HG03097 (cell line): ENCODE data around the gene HAPLN1.

Experiments
- ATAC-seq: cut with Tn5 transposase; IDR thresholded peaks from one replicate; pipeline ENCODE4 v1.9.1; 2021; ENCODE audit not compliant: unreplicated experiment, low FRiP score

Gene HAPLN1

DNA sequence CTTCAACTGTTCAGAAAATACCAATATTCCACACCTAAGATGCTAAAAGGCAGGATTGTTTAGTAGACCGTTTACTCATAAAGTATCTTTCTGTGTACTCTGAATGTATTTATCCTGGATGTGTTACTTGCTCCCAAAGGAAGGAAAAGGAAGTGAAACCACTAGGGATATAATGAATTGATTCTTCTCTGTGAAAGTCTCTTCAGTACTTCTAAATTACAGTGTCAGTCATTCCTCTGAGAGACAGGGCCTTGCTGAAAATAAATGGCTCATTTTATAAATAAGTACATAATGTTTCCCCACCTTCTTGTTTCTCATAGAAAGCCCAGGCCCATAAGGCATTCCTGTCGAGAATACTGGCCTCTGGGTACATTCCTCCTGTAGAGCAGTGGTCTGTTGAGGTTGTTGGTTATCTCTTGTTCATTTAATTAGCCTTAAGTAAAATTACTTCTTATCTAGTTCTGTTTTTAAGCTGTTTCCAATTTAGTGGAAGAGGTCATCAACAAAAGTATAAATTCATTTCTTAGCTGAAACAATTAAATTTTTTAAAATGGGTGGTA, 1.6 kb downstream of the HAPLN1 start:
- ATAC-seq: no peak

DNA sequence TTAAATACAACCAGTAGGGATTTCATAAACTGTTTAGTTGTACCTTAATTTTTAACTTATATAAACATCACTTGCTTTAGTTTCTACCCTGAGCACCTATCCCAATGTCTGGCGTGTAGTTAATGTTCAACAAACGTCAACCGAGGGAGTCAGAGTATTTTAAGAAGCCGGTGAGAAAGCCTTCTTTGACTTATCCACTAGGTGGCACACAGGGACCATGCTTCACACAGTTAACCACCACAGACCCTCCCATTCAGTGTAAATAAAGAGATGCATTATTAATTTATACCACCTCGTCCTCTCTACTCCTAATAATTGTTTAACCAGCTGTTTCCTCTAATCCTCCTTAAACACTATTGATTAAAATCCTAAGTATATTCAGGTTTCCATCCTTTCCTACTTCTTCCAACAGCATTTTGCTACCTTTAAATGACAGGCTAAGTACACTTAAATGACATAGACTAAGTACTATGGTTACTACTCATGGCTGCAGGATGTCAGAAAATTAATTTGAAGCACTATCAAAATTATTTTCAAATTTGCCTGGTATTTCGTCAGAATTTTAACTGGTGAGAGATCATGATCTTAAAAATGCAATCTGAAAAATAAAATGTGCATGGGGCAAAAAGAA, 2.3 kb downstream of the HAPLN1 start:
- peak; percentile 82 for ATAC-seq

DNA sequence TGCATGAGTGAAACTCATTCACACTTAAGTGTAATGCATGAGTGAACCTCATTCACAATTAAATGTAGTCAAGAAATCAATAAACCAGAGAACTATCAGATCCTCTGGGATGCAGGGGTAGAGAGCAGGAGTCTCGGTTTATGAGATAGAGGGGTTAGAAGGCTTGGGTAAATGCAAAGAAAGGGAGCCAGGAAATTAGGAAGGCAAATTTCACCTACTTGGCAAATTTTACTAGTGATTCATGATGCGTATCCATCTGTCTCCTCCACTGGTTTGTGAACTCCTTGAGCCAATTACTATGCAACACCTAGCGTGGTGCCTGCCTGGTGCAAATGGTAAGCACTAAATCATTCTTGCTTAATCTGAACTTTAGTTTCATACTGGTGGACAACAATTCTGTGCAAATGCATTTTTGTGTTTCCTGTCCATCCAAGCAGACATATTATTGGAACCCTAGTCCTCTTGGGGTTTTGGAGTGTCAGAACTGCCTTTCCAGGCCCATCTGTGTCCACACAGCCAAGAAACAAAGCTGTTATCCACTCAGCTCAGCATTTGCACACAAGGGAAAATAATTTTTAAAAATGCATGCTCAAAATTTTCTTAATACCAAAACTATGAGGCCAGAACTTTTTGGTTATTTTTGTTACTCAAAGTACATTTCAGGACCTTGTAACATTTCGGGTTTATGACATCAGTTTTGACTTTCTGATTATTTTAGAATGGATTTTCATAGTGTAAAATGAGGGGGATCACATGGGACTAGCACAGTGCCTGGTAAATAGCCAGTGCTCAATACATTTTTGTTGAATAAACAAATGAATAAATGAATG, 5.2 kb downstream of the HAPLN1 start:
- ATAC-seq: no peak

DNA sequence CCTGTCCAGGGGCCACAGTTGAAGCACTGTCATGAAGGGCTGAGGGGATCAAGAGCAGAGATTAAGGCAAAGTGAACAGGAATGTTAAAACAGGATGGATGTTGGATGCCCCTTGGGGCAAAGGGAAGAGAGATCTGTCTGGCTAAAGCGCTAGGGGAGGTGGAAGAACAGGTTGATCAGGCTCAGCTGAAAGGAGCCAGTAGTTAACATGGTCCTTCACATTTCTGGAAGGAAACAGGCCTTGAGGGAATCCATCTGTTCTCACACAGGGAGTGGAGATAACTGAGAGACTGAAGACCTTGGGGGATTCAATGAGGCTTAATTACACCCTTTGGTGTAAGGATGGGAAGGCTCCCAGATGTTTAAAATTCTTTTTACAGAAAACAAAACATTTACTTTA, 5.8 kb downstream of the HAPLN1 start:
- ATAC-seq: no peak

DNA sequence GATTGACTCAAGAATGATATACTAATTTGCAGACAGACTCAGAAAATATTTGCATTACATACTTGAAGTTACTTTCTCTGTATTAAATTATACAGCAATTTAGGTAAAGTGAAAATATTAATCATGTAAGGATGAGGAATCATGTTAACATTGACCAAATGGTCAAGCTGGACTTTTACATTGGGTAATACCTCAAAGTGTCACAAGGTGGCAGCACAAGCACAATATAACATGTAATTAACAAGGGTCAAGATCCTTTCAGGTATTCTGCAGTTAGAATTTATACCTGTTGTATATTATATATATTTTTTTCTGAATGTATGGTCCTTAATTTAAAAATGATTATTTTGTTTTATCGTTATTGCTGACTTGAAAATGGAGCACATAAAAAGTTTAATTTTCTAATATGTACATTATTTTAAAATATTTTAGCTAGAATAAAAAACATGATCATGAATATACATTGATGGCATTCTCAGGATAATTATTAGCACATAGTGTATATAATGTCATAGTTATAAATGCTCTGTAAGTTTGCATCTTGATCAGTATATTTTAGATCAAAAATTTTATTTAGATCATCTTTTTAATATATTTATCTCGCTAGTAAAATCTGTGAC, 8.6 kb downstream of the HAPLN1 start:
- ATAC-seq: peak; percentile 62

DNA sequence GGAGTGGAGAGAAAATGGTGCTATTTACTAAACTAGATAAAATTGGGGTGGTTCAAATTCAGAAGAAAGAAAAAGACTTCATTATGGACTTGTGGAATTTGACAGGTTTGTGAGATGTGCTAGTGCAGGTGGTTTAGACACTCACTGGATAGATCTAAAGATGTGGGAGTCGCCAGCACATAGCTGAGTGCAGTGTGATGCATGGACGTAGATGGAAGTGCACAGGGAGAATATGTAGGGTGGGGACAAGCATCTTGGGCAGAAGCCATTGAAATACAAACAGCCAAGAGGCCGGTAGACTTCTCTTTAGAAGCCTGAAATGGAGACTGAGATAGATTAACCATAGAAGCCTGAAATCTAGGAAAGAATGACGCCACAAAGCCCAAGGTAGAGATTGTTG, 10.7 kb downstream of the HAPLN1 start:
- no peak for ATAC-seq

DNA sequence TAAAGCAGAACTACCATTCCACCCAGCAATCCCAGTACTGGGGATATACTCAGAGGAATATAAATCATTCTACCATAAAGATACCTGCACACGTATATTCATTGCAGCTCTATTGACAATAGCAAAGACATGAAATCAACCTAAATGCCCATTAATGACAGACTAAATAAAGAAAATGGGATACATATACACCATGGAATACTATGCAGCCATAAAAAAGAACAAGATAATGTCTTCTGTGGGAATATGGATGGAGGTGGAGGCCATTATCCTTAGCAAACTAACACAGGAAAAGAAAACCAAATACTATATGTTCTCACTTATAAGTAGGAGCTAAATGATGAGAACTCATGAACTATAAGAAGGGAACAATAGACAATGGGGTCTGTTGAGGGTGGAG, 12.5 kb downstream of the HAPLN1 start:
- ATAC-seq: no peak

DNA sequence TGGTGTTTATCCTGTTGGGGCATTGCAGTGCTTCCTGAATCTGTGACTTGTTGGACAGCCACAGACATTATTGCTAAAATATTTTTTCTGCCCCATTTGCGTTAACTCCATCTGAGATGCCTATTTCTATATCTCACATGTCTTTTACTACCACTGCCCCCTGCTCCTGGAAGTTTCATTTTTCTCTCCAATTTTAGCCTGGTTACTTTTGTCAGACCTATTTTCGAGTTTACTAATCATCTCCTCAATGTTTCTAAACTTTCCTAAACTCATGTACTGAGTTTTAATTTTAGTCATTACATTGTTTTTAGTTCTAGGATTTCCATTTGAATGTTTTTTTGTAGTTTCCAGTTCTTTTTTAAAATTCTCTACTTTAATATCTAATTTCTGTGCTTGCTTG, 17.6 kb downstream of the HAPLN1 start:
- ATAC-seq: no peak

DNA sequence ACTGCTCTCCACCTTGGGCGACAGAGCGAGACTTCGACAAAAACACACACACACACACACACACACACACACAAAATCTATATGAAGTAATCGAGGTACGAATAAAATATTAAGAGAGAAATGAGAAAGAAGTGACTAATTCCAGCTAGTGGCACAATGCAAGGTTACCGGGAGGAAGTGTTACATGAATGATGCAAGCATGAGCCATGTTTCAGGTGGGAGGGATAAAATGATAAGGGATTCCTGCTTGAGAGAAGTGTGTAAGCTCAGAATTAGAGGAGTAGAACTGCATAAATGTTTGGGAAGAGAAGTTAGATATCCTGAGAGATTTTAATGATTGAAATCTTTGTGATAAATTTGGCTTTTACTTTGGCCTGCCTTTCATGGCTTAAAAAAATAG, 18.8 kb downstream of the HAPLN1 start:
- ATAC-seq: no peak

DNA sequence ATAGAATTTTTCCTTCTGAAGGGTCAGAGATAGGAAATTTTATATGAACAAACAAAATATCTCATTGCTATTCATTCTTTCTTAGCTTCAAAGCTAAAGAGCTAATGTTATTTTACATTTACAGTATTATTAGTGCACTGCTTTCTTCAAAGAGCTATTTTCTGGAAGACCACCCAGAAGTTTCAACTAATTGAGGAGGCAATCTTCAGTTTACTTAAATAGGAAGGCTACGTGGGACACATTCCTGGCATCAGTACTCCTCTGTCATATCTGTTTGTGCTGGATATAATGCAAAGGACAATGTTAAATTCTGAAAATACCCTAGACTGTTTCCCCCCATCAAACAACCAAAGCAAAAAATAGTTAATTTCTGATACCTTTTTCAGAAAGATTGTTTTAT, 30.8 kb downstream of the HAPLN1 start:
- ATAC-seq: no peak

DNA sequence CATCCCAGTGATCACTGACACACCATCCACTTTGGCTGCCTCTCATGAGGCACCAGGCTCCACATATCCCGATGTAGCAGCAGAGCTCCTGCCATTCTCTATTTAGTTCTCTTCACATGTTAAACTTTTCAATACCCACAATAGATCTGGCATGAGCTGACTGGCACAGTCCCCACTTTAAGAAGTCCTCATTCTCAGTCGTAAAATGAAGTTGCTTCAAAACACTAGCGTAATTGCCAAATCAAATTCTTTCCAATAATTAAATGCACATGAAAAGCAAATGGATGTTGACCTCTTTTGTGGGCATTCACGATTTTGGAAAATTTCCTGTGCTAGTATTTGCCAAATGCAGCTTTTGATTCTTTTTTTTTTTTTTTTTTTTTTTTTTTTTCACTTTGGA, 32.4 kb downstream of the HAPLN1 start:
- ATAC-seq: no peak

DNA sequence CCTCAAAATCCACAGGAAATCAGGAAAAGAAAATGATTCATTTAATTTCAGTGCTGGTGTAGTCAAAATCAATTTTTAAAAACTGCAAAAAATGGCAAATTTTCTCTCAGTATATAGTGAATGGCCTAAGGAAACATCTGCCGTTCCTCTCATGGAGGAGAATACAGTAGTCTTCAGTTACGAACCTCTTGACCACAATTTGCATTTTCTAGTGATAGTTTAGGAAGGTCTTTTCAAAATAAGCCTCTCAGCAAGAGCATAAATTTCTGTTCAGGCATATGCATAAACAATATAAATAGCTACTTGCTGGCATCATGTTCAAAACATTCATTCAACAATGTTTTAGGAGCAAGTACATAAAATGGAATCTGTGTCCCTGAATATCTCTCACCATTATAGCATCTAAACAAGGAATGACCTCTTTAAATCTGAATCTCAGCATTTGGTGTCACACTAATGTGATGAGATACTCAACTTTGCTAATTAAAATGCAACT, 33.5 kb downstream of the HAPLN1 start:
- ATAC-seq: no peak

DNA sequence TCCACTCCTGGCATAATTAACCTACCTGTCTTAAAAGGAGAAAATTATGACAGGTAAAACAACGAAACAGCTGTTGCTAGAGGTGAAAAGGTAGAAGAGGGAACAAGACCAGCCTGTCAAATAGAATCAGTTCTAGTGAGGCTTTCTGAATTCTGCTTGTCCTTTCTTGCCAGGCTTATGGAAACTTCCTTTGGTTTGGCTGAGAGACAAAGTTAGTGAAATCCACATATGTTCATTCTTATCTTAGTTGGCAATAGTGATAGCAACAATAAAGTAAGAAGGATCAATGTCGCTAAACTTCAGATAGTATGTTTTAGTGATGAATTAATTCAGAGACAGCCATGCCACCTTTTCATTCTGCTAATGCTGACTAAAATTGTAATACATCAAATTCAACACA, 34.4 kb downstream of the HAPLN1 start:
- ATAC-seq: no peak

DNA sequence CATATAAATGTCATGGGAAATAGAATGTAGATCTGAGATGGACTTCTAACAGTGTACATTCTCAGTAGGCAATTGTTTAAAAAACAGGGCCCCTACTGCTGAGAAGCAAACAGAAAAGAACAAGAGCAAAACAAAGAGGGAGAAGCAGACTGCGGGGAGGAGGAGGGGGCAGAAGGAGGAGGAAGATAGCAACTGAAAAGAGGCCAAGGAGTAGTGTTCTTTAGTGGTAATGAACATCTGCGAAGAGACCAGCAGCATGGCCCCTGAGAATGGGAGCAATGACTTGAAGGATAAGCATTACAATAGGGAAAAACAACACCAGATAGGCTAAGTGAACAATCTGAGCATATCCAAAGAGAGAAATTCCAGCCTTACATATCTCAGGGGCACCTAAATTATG, 36.8 kb downstream of the HAPLN1 start:
- no peak for ATAC-seq

DNA sequence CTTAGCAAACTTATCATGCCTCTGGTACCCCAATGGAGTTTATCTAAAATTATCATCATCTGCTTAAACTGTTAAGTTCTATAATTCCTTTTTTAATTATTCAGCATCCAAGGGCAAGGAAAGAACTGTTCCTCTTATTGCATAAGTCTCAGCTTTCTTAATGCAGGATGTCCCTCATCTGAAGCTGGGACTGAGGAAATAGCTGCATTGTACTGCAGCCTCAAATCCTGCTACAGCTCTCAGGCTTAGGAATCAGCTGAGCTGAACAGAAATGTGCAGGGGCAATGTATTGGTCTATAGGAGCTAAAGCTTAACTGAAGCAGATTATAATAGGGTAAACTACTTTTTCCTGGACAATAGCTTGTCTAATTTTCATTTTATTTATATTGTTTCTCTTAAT, 48.0 kb downstream of the HAPLN1 start:
- no peak for ATAC-seq

DNA sequence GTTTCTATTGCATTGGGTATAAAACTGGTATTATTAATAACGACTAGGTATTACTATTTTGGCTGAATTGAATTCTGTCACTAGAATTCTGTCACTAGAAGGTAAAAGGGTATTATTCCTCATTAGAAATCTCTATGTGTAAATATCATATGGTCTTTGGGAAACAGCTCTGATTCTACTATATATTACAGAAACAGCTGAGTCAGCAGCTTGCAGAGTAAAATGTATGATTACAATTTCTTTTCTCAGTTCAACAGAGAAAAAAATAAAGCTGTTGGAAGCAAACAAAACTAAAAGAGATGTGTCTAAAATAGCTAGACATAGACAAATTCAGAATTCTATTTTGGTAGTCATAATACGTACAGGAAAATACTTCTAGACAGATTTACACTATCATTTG, 48.5 kb downstream of the HAPLN1 start:
- ATAC-seq: no peak

DNA sequence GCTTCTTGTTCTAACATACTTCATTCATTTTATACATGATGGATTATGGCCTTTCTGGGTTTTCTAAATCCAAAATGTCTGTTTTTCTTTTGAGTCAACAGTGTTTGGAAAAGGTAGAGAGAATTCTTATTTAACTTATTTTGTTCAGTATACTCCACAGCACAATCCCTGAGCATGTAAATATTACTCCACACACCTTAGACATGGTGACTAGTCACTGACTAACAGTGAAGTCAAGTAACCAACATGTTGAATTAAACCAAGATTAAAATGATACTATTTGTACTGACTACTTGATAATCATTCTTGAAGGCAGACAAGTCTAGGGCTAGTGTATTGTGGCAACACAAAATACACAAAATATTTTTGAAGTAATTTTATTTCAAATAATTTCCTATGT, 55.0 kb downstream of the HAPLN1 start:
- no peak for ATAC-seq

DNA sequence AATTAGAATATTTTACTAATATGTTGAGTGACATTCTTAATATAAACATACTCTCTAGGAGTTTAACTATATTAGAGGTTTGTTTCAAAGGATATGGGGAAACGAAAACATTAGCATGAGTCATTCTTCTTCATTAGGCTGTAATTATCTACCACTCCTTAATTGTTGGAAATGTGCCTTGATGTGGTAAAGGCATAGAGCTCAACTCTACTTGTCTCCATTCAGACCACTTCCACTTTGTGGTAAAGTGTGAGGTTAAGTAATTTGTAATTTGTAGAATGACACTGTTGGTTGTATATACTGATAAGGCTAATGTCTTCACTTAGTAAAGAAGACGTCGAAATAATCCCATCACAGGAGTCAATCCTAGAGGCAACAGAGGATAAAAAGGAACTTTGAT, 58.1 kb downstream of the HAPLN1 start:
- no peak for ATAC-seq

DNA sequence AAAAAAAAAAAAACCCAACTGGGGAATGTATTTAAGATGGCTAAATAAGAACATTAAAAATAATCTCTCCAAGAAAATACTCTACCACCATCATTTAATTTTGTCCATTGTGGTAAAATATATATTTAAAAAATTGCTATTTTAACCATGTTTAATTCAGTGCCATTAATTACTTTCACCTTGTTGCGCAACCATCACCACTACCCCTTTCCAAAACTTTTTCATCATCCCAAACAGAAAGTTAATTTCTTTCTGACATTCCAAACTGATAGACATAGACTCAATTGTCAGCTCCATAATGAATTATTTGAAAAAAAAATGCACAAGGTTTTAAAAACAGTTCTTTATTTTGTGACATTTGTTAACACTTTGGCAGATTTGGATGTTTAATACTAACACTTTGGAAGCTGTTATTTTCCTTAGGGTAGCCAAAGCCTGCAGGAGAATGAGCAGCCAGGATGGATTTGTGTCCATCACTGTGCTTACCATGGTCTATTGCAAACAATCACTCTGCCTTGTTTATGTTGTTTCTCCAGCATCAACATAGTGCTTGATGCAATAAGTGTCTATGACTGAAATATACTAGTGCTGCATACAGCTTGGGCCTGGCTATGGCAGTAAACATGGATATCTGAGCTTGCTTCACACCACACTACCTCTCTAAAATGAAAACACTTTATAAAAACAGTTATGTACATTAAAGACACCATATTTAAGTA, 62.7 kb downstream of the HAPLN1 start:
- ATAC-seq: no peak

DNA sequence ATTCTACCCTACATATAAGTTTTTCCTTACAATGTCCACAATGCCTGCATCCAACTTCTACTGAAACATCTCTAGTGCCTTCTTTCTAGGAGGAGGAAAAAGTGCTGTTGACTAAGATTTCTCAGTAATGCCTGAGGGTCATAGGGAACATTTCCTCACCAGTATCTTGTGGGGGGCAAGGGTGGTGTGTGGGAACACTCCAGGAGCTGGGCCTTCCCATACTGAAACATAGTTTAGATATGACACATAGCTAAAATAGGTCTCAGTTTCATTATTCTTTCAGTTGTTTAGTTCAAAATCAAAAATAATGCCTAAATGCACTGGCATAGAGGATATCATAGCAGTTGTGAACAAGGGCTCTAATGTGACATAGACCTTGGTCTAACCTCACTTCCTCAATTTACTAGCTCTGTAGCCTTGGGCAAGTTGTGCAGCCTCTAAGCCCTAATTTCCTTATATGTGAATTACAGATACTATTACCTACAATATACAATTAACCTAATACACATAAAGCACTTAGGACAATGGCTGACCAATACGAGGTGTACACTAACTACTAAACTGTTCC, 66.1 kb downstream of the HAPLN1 start:
- ATAC-seq: no peak
